Gastroesophageal sphincter (tissue), 4 donors: ENCODE results near the gene IL13. TPM values are rescaled to one million over a fixed set of nuclear protein-coding genes. Genes with fewer than 3 reads are reported as not detected.

ENCODE experiments used
- ATAC-seq: fragments of 150-250 bp; one replicate; pipeline ENCODE4 v1.9.1; 2016; ENCODE audit warnings: mild to moderate bottlenecking, moderate library complexity
- H3K27ac ChIP-seq, 4 donors: fragments of 200-600 bp; sonication (generic) in 3 of 4; 1 replicate in 3 of 4; 2 replicates in 1 of 4; pipeline ENCODE4 v1.5.1; 2016 to 2019
- H3K27me3 ChIP-seq: fragments of 200-600 bp; sonication (generic); one replicate; pipeline ENCODE4 v1.5.1; 2019
- H3K36me3 ChIP-seq, 2 donors: fragments of 200-600 bp; sonication (generic); one replicate each; pipeline ENCODE4 v1.5.1; 2019; ENCODE audit warnings: control low read depth in 1 of 2
- H3K4me1 ChIP-seq, 3 donors: fragments of 200-600 bp; sonication (generic); 1 replicate in 2 of 3; 2 replicates in 1 of 3; pipeline ENCODE4 v1.5.1; 2016 to 2019; ENCODE audit warnings: control low read depth in 2 of 3
- H3K4me3 ChIP-seq, 2 donors: fragments of 200-600 bp; sonication (generic); one replicate each; pipeline ENCODE4 v1.5.1; 2019; ENCODE audit warnings: mild to moderate bottlenecking in 1 of 2, moderate library complexity in 1 of 2
- H3K9me3 ChIP-seq, 3 donors: fragments of 200-600 bp; sonication (generic); one replicate each; pipeline ENCODE4 v1.5.1; 2017 to 2019; ENCODE audit warnings: control low read depth in 2 of 3
- CTCF ChIP-seq, 4 experiments: fragments of 200-600 bp in 2 of 4; fragments of 450-650 bp in 2 of 4; sonication (generic) in 1 of 4; IDR thresholded peaks; one replicate each; pipeline ENCODE4 v1.5.1; 2017 to 2019; ENCODE audit warnings: antibody characterized with exemption in 4 of 4, mild to moderate bottlenecking in 2 of 4, moderate library complexity in 2 of 4
- EP300 ChIP-seq: sonication (generic); formaldehyde crosslinking; IDR thresholded peaks from one replicate; pipeline ENCODE4 v1.6.1; 2017; ENCODE audit warnings: antibody characterized with exemption, mild to moderate bottlenecking
- POLR2A ChIP-seq, 2 donors: fragments of 450-650 bp; IDR thresholded peaks; one replicate each; pipeline ENCODE4 v1.6.1; 2017; ENCODE audit warnings: antibody characterized with exemption in 2 of 2, mild to moderate bottlenecking in 2 of 2, moderate library complexity in 1 of 2
- POLR2AphosphoS5 ChIP-seq: sonication (generic); formaldehyde crosslinking; IDR thresholded peaks from one replicate; pipeline ENCODE4 v1.6.1; 2017; ENCODE audit warnings: antibody characterized with exemption
- WGBS, 2 donors: methylation state at CpG; one replicate each; pipeline ENCODE4 v1.1.5; 2018; ENCODE audit warnings: low coverage in 1 of 2; 5-methylcytosine and 5-hydroxymethylcytosine counted together
- total RNA-seq, 4 donors: library from RNA; depleted of rRNA; stranded (reverse); fragments of >200 nt; gene quantifications; one replicate each; pipeline ENCODE4 v1.1.0, GENCODE V29; 2016

Gene IL13
- total RNA-seq, 4 donors from 2014 or later = not detected

DNA sequence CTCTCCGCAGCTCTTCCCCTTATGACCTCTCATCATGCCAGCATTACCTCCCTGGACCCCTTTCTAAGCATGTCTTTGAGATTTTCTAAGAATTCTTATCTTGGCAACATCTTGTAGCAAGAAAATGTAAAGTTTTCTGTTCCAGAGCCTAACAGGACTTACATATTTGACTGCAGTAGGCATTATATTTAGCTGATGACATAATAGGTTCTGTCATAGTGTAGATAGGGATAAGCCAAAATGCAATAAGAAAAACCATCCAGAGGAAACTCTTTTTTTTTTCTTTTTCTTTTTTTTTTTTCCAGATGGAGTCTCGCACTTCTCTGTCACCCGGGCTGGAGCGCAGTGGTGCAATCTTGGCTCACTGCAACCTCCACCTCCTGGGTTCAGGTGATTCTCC lies 20.7 kb upstream of the IL13 start:
- TF ChIP-seq CTCF (IDR thresholded peaks at IDR 0.05) = no peak
- TF ChIP-seq POLR2AphosphoS5 = no peak
- TF ChIP-seq POLR2A (IDR thresholded peaks at IDR 0.05) = no peak
- TF ChIP-seq EP300 = no peak
- H3K27me3 ChIP-seq = no peaks in the 10 kb centered on the region
- H3K36me3 ChIP-seq = peaks cover 0 to 85% of the 10 kb centered on the region in 2 donors
- no peak overlapping the region for H3K4me3 ChIP-seq
- H3K9me3 ChIP-seq = no peaks in the 10 kb centered on the region
- H3K4me1 ChIP-seq = no peaks in the 10 kb centered on the region
- 94 to 100% methylated on average over 1 to 4 of the region's 4 CpGs for WGBS, 2 donors
- no peak for ATAC-seq
- no peak overlapping the region for H3K27ac ChIP-seq

DNA sequence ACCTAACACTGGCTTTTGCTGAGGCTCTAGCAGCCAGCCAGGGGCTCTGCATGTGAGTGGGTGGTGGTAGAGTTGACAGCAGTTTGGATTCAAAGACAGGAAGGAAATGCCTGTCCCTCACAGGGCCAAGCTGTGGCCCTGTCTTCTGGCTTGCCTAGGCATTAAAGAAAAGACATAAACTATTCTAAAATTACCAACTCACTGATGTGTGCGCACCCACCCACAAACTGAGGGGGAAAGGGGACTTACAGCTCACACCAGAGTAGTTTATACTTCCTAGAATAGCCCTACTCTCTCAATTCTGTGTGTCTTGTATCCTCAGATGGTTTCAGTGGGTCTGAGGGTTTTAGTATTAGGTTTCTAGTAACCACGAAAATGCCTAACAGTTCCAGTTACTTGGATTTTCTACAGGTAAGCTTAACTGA lies 18.3 kb upstream of the IL13 start:
- TF ChIP-seq POLR2A (IDR thresholded peaks at IDR 0.05) (no peak), CTCF (IDR thresholded peaks at IDR 0.05) (no peak), EP300 (no peak), POLR2AphosphoS5 (no peak)
- 70 to 72% methylated on average over 2 of the region's 2 CpGs for WGBS, 2 donors
- Histone ChIP-seq H3K36me3 (peaks cover 0 to 94% of the 10 kb centered on the region in 2 donors), H3K9me3 (no peaks in the 10 kb centered on the region), H3K27ac (no peak overlapping the region), H3K27me3 (no peaks in the 10 kb centered on the region), H3K4me3 (no peak overlapping the region), H3K4me1 (no peaks in the 10 kb centered on the region)
- ATAC-seq = no peak

DNA sequence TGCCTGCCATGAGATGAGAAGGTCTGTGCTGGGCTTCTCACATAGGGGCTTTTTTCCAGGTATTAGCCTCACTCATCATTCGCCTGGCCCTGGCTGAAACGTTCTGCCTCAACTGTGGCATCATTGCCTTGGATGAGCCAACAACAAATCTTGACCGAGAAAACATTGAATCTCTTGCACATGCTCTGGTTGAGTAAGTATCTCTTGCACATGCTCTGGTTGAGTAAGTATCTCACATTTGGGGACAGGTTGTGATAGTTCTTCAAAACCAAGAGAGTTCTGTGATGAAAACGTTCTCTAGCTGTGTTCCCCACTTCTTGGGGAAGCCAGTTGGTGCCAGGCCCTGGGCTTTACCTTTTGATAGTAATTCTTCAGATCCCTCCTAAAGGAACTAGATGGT lies 17.4 kb upstream of the IL13 start:
- no peaks in the 10 kb centered on the region for H3K27me3 ChIP-seq
- H3K4me1 ChIP-seq = no peaks in the 10 kb centered on the region
- H3K9me3 ChIP-seq = no peaks in the 10 kb centered on the region
- no peak for TF ChIP-seq POLR2AphosphoS5
- TF ChIP-seq EP300 = no peak
- no peak for TF ChIP-seq CTCF (IDR thresholded peaks at IDR 0.05)
- TF ChIP-seq POLR2A (IDR thresholded peaks at IDR 0.05) = no peak
- H3K27ac ChIP-seq = no peak overlapping the region
- WGBS, 2 donors = 76 to 100% methylated on average over 3 to 4 of the region's 4 CpGs
- no peak overlapping the region for H3K4me3 ChIP-seq
- peaks cover 0 to 95% of the 10 kb centered on the region in 2 donors for H3K36me3 ChIP-seq
- no peak for ATAC-seq

GRCh38 chr5:132641241-132641723 lies 16.7 kb upstream of the IL13 start:
- Histone ChIP-seq H3K27ac (no peak overlapping the region), H3K4me1 (no peaks in the 10 kb centered on the region), H3K27me3 (no peaks in the 10 kb centered on the region), H3K36me3 (peaks cover 0 to 90% of the 10 kb centered on the region in 2 donors), H3K9me3 (no peaks in the 10 kb centered on the region), H3K4me3 (no peak overlapping the region)
- TF ChIP-seq EP300 (no peak), POLR2A (IDR thresholded peaks at IDR 0.05) (no peak), CTCF (IDR thresholded peaks at IDR 0.05) (no peak), POLR2AphosphoS5 (no peak)
- no peak for ATAC-seq
- 97% methylated on average over 3 of the region's 3 CpGs; no CpG with 5 or more reads in 1 of the 2 donors for WGBS, 2 donors

DNA sequence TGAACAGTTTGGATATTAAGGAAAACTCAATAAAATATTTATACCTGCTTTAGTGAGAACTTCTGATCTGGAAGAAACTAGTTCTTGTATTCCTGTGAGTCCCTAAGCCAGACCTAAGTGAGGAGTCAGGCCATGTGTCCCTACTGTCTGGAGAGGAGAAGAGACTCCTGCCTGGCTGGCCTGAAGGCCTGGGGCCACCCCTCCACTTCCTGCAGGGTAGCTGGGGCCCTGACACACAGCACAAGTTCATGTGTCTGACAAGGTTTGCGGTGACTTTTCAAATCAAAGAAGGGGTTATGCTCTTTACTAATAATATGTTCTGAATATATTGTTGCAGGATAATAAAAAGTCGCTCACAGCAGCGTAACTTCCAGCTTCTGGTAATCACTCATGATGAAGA lies 16.1 kb upstream of the IL13 start:
- Histone ChIP-seq H3K27ac (no peak overlapping the region), H3K27me3 (no peaks in the 10 kb centered on the region), H3K36me3 (peaks cover 0 to 84% of the 10 kb centered on the region in 2 donors), H3K4me3 (no peak overlapping the region), H3K4me1 (no peaks in the 10 kb centered on the region), H3K9me3 (no peaks in the 10 kb centered on the region)
- WGBS, 2 donors = 100% methylated on average over 3 of the region's 3 CpGs
- ATAC-seq = no peak
- TF ChIP-seq CTCF (IDR thresholded peaks at IDR 0.05) = no peak
- no peak for TF ChIP-seq POLR2A (IDR thresholded peaks at IDR 0.05)
- no peak for TF ChIP-seq POLR2AphosphoS5
